HepG2 (cell line): ENCODE results near the gene PTK7. TPM values are rescaled to one million over a fixed set of nuclear protein-coding genes. Genes with fewer than 3 reads are reported as not detected.

Experiments used
- CREM ChIP-seq, 2 experiments: sonication (generic) in 1 of 2; formaldehyde crosslinking in 1 of 2; IDR thresholded peaks; 2 replicates each; pipeline versions ENCODE4 v1.4.0 to v1.6.1; 2016 to 2020; ENCODE audit warnings: antibody characterized with exemption in 1 of 2, mild to moderate bottlenecking in 1 of 2, missing genetic modification reagents in 1 of 2
- IRX3 ChIP-seq: sonication (generic); formaldehyde crosslinking; IDR thresholded peaks from 2 replicates; pipeline ENCODE4 v1.8.1; 2023; ENCODE audit warnings: mild to moderate bottlenecking, low read depth, missing genetic modification reagents, borderline replicate concordance
- KDM1A ChIP-seq: IDR thresholded peaks from 2 replicates; pipeline ENCODE4 v1.6.1; 2016; ENCODE audit warnings: missing compliant biosample characterization
- NFIC ChIP-seq: IDR thresholded peaks from 2 replicates; pipeline ENCODE4 v1.6.1; 2012; ENCODE audit warnings: mild to moderate bottlenecking, low read length, inconsistent platforms
- SP1 ChIP-seq, 2 experiments: fragments of 450-650 bp in 1 of 2; sonication (generic) in 1 of 2; formaldehyde crosslinking in 1 of 2; IDR thresholded peaks; 2 replicates each; pipeline versions ENCODE4 v1.4.0 to v1.6.1; 2016 to 2020; ENCODE audit warnings: missing genetic modification reagents in 1 of 2
- SPEN ChIP-seq: sonication (generic); formaldehyde crosslinking; IDR thresholded peaks from 2 replicates; pipeline ENCODE4 v1.5.1; 2020; ENCODE audit warnings: low read depth, mild to moderate bottlenecking, missing genetic modification reagents
- TAF1 ChIP-seq: sonication (generic); formaldehyde crosslinking; IDR thresholded peaks from 2 replicates; pipeline ENCODE4 v1.4.0; 2020; ENCODE audit warnings: missing genetic modification reagents
- ZNF337 ChIP-seq: sonication (generic); formaldehyde crosslinking; IDR thresholded peaks from 2 replicates; pipeline ENCODE4 v1.5.1; 2020; ENCODE audit warnings: missing genetic modification reagents, low read depth, mild to moderate bottlenecking, borderline replicate concordance
- ZNF580 ChIP-seq: IDR thresholded peaks from 2 replicates; pipeline ENCODE4 v1.6.1; 2016; ENCODE audit warnings: low read depth, borderline replicate concordance
- ZNF616 ChIP-seq: sonication (generic); formaldehyde crosslinking; IDR thresholded peaks from 2 replicates; pipeline ENCODE4 v1.5.0; 2020; ENCODE audit warnings: low read depth, mild to moderate bottlenecking, missing genetic modification reagents
- ZNF766 ChIP-seq: sonication (generic); formaldehyde crosslinking; IDR thresholded peaks from 2 replicates; pipeline ENCODE4 v1.5.0; 2020; ENCODE audit warnings: missing genetic modification reagents, borderline replicate concordance
- polyA plus RNA-seq, 8 experiments: library from polyadenylated mRNA; depleted of rRNA in 3 of 8; stranded (reverse) in 7 of 8; unstranded in 1 of 8; fragments of >200 nt; fragmentation: Illumina TruSeq in 4 of 8; extraction: Trizol in 4 of 8; gene quantifications; 2 replicates each; pipeline versions ENCODE4 v1.2.1 to v1.2.3, GENCODE V29; 2011 to 2016; ENCODE audit warnings: low read depth in 4 of 8, missing spikeins in 1 of 8, mixed read lengths in 1 of 8; ENCODE audit not compliant: insufficient read depth in 1 of 8
- total RNA-seq, 5 experiments: library from RNA; depleted of rRNA; stranded (reverse); fragments of >200 nt; fragmentation: Illumina TruSeq; extraction: Trizol; gene quantifications; 2 replicates each; pipeline ENCODE4 v1.2.3, GENCODE V29; 2016; ENCODE audit warnings: low read depth in 1 of 5
- TF ChIP-seq, protein P1 (sequence below): sonication (generic); formaldehyde crosslinking; IDR thresholded peaks from one replicate; pipeline ENCODE4 v1.5.1; 2020; ENCODE audit warnings: mild to moderate bottlenecking, missing genetic modification reagents; ENCODE audit errors: not compliant biosample characterization
- TF ChIP-seq, protein P2 (sequence below): sonication (generic); formaldehyde crosslinking; IDR thresholded peaks from 2 replicates; pipeline ENCODE4 v1.4.0; 2020; ENCODE audit warnings: missing genetic modification reagents, borderline replicate concordance

The PTK7 gene
- total and polyA plus RNA-seq, 2 of the 13 experiments (the other 11 are each of a cell fraction or from before 2014, with no cell fraction given) = 98.5 to 99.8 TPM

DNA sequence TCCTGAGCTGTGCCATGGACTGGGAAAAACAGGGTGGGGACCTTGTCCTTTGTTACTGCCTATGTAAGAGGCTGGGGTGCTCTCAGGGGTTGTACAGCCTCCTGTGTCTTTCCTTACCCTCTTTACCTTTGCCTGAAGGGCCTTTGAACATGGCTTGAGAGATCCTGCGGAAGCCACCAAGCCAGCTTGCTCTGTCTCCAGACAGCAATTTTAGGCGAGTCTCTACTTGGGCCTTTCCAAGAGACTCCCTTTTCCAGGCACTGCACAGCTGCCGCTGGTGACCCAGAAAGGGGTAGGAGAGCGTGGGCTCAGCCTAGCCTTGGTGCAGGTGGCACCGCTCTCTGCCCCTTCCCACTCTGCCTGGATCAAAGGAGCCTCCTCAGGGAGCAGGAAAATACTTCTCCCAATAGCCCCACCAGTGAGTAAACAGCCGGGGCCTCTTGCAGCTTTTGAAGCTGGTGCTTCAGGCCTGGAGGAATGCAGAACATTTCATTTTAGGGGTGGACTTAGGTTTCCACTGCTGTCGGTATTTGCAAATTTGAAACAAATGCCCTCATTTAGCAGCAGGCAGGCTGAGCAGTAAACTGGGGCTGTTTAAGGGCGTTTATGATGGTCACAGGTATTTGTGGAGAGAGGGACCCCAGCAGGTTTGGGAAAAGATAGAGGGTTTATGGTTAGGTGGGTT, 13.9 kb downstream of the PTK7 start (continued):
- TF ChIP-seq, protein P1, sequence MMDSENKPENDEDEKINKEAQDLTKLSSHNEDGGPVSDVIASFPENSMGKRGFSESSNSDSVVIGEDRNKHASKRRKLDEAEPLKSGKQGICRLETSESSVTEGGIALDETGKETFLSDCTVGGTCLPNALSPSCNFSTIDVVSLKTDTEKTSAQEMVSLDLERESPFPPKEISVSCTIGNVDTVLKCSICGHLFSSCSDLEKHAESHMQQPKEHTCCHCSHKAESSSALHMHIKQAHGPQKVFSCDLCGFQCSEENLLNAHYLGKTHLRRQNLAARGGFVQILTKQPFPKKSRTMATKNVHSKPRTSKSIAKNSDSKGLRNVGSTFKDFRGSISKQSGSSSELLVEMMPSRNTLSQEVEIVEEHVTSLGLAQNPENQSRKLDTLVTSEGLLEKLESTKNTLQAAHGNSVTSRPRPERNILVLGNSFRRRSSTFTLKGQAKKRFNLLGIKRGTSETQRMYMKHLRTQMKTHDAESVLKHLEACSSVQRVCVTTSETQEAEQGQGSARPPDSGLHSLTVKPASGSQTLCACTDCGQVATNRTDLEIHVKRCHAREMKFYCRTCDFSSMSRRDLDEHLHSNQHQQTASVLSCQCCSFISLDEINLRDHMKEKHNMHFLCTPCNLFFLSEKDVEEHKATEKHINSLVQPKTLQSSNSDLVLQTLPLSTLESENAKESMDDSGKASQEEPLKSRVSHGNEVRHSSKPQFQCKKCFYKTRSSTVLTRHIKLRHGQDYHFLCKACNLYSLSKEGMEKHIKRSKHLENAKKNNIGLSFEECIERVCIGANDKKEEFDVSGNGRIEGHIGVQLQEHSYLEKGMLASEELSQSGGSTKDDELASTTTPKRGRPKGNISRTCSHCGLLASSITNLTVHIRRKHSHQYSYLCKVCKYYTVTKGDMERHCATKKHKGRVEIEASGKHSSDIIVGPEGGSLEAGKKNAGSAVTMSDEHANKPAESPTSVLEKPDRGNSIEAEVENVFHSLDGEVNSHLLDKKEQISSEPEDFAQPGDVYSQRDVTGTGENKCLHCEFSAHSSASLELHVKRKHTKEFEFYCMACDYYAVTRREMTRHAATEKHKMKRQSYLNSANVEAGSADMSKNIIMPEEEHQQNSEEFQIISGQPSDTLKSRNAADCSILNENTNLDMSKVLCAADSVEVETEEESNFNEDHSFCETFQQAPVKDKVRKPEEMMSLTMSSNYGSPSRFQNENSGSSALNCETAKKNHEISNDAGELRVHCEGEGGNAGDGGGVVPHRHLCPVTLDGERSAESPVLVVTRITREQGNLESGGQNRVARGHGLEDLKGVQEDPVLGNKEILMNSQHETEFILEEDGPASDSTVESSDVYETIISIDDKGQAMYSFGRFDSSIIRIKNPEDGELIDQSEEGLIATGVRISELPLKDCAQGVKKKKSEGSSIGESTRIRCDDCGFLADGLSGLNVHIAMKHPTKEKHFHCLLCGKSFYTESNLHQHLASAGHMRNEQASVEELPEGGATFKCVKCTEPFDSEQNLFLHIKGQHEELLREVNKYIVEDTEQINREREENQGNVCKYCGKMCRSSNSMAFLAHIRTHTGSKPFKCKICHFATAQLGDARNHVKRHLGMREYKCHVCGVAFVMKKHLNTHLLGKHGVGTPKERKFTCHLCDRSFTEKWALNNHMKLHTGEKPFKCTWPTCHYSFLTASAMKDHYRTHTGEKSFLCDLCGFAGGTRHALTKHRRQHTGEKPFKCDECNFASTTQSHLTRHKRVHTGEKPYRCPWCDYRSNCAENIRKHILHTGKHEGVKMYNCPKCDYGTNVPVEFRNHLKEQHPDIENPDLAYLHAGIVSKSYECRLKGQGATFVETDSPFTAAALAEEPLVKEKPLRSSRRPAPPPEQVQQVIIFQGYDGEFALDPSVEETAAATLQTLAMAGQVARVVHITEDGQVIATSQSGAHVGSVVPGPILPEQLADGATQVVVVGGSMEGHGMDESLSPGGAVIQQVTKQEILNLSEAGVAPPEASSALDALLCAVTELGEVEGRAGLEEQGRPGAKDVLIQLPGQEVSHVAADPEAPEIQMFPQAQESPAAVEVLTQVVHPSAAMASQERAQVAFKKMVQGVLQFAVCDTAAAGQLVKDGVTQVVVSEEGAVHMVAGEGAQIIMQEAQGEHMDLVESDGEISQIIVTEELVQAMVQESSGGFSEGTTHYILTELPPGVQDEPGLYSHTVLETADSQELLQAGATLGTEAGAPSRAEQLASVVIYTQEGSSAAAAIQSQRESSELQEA (CRISPR knock-in tag) = no peak
- peak; percentile 78; the same call in 1 of the 2 replicates for TF ChIP-seq ZNF580 (CRISPR knock-in tag)
- TF ChIP-seq SPEN = no peak
- peak; percentile 92 for TF ChIP-seq CREM (IDR thresholded peaks at IDR 0.05)
- no peak for TF ChIP-seq CREM (CRISPR knock-in tag; IDR thresholded peaks at IDR 0.05)
- no peak for TF ChIP-seq SP1 (IDR thresholded peaks at IDR 0.05)
- TF ChIP-seq SP1 (CRISPR knock-in tag; IDR thresholded peaks at IDR 0.05) = peak; percentile 9; the same call in 1 of the 2 replicates
- peak; percentile 36; the same call in 1 of the 2 replicates for TF ChIP-seq KDM1A (CRISPR knock-in tag)
- 0 out of 2 replicates have a peak, but pooled peaks have one; percentile 28 for TF ChIP-seq ZNF766
- no peak for TF ChIP-seq ZNF616
- TF ChIP-seq NFIC = peak; percentile 84
- TF ChIP-seq, protein P2, sequence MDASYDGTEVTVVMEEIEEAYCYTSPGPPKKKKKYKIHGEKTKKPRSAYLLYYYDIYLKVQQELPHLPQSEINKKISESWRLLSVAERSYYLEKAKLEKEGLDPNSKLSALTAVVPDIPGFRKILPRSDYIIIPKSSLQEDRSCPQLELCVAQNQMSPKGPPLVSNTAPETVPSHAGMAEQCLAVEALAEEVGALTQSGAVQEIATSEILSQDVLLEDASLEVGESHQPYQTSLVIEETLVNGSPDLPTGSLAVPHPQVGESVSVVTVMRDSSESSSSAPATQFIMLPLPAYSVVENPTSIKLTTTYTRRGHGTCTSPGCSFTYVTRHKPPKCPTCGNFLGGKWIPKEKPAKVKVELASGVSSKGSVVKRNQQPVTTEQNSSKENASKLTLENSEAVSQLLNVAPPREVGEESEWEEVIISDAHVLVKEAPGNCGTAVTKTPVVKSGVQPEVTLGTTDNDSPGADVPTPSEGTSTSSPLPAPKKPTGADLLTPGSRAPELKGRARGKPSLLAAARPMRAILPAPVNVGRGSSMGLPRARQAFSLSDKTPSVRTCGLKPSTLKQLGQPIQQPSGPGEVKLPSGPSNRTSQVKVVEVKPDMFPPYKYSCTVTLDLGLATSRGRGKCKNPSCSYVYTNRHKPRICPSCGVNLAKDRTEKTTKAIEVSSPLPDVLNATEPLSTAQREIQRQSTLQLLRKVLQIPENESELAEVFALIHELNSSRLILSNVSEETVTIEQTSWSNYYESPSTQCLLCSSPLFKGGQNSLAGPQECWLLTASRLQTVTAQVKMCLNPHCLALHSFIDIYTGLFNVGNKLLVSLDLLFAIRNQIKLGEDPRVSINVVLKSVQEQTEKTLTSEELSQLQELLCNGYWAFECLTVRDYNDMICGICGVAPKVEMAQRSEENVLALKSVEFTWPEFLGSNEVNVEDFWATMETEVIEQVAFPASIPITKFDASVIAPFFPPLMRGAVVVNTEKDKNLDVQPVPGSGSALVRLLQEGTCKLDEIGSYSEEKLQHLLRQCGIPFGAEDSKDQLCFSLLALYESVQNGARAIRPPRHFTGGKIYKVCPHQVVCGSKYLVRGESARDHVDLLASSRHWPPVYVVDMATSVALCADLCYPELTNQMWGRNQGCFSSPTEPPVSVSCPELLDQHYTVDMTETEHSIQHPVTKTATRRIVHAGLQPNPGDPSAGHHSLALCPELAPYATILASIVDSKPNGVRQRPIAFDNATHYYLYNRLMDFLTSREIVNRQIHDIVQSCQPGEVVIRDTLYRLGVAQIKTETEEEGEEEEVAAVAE (CRISPR knock-in tag) = peak; percentile 64; the same call in 1 of the 2 replicates
- TF ChIP-seq IRX3 (CRISPR knock-in tag) = no peak
- peak; percentile 38; the same call in 1 of the 2 replicates for TF ChIP-seq ZNF337 (CRISPR knock-in tag)
- TF ChIP-seq TAF1 (CRISPR knock-in tag) = no peak; the same call in 1 of the 2 replicates
